ENCODE measurements around the gene TESK2.
"Not testable (repeated sequence)": the region's sequence is repeated elsewhere in the genome, so short reads cannot be mapped to it uniquely, and the experiment has no call there.

Gene TESK2

GRCh38 chr1:45470306-45470798 lies 20.6 kb downstream of the TESK2 start:
- no peak for DNase-seq

GRCh38 chr1:45467353-45467752 lies 23.6 kb downstream of the TESK2 start:
- not testable (repeated sequence) for DNase-seq

GRCh38 chr1:45465277-45465676 lies 25.7 kb downstream of the TESK2 start:
- no peak for DNase-seq

- no peak for DNase-seq
These were observed 32.1 kb downstream of the TESK2 start for GRCh38 chr1:45458894-45459293.

- DNase-seq, result no peak
These were observed 34.4 kb downstream of the TESK2 start for GRCh38 chr1:45456531-45456930.

- DNase-seq, result no peak
These were observed 35.8 kb downstream of the TESK2 start for GRCh38 chr1:45455162-45455561.

- no peak for DNase-seq
These were observed 36.5 kb downstream of the TESK2 start for GRCh38 chr1:45454464-45454863.

- no peak for DNase-seq
These were observed 38.5 kb downstream of the TESK2 start for GRCh38 chr1:45452503-45452902.

- no peak for DNase-seq
These were observed 42.6 kb downstream of the TESK2 start for GRCh38 chr1:45448357-45448756.

GRCh38 chr1:45446950-45447672 lies 43.9 kb downstream of the TESK2 start:
- no peak for DNase-seq

GRCh38 chr1:45446530-45446929 lies 44.4 kb downstream of the TESK2 start:
- DNase-seq, result no peak

GRCh38 chr1:45444609-45445131 lies 46.3 kb downstream of the TESK2 start:
- no peak for DNase-seq

- DNase-seq, result no peak
These were observed 47.1 kb downstream of the TESK2 start for GRCh38 chr1:45443580-45444446.

- DNase-seq, result no peak
These were observed 48.7 kb downstream of the TESK2 start for GRCh38 chr1:45442272-45442671.

GRCh38 chr1:45437323-45437722 lies 53.6 kb downstream of the TESK2 start:
- DNase-seq, result no peak

GRCh38 chr1:45430490-45430889 lies 60.5 kb downstream of the TESK2 start:
- DNase-seq, result no peak

GRCh38 chr1:45429561-45430159 lies 61.3 kb downstream of the TESK2 start:
- no peak for DNase-seq

GRCh38 chr1:45423906-45424678 lies 66.9 kb downstream of the TESK2 start:
- DNase-seq, result no peak

GRCh38 chr1:45421935-45422334 lies 69.0 kb downstream of the TESK2 start:
- DNase-seq, result no peak

GRCh38 chr1:45414746-45415145 lies 76.2 kb downstream of the TESK2 start:
- DNase-seq, result no peak

- DNase-seq, result no peak
These were observed 78.1 kb downstream of the TESK2 start for GRCh38 chr1:45412899-45413298.

- no peak for DNase-seq
These were observed 79.5 kb downstream of the TESK2 start for GRCh38 chr1:45411510-45411899.
